GM18498 (cell line): Measurements from ENCODE around the gene LIM2.

Source experiments
- ATAC-seq: cut with Tn5 transposase; IDR thresholded peaks from one replicate; pipeline ENCODE4 v1.9.1; 2021; ENCODE audit warnings: mild to moderate bottlenecking, moderate library complexity; ENCODE audit not compliant: unreplicated experiment

LIM2 gene

GRCh38 chr19:51341066-51341465 lies 46.7 kb downstream of the LIM2 start:
- no peak for ATAC-seq

GRCh38 chr19:51339687-51340656 lies 47.8 kb downstream of the LIM2 start:
- peak; percentile 57 for ATAC-seq

GRCh38 chr19:51339313-51339686 lies 48.5 kb downstream of the LIM2 start:
- peak; percentile 7 for ATAC-seq

GRCh38 chr19:51338563-51339312 lies 49.0 kb downstream of the LIM2 start:
- ATAC-seq, result peak; percentile 57

GRCh38 chr19:51337861-51338562 lies 49.8 kb downstream of the LIM2 start:
- ATAC-seq, result no peak

GRCh38 chr19:51337141-51337860 lies 50.5 kb downstream of the LIM2 start:
- no peak for ATAC-seq

GRCh38 chr19:51333836-51334460 lies 53.8 kb downstream of the LIM2 start:
- ATAC-seq, result no peak

- ATAC-seq, result no peak
Observed at GRCh38 chr19:51331716-51332115, 56.1 kb downstream of the LIM2 start.

GRCh38 chr19:51331193-51331592 lies 56.6 kb downstream of the LIM2 start:
- no peak for ATAC-seq

GRCh38 chr19:51330366-51330765 lies 57.4 kb downstream of the LIM2 start:
- ATAC-seq, result no peak
